ENCODE data around the gene CFAP54. TPM values are rescaled to one million over a fixed set of nuclear protein-coding genes. Genes with fewer than 3 reads are reported as not detected.

CFAP54 gene
- total RNA-seq, 1 donor from 2014 or later, result 0.54 TPM

- peaks cover 10% of the 10 kb centered on the region for H3K9me3 Mint-ChIP-seq
- no peaks in the 10 kb centered on the region for H3K4me1 Mint-ChIP-seq
- TF ChIP-seq, protein P1, sequence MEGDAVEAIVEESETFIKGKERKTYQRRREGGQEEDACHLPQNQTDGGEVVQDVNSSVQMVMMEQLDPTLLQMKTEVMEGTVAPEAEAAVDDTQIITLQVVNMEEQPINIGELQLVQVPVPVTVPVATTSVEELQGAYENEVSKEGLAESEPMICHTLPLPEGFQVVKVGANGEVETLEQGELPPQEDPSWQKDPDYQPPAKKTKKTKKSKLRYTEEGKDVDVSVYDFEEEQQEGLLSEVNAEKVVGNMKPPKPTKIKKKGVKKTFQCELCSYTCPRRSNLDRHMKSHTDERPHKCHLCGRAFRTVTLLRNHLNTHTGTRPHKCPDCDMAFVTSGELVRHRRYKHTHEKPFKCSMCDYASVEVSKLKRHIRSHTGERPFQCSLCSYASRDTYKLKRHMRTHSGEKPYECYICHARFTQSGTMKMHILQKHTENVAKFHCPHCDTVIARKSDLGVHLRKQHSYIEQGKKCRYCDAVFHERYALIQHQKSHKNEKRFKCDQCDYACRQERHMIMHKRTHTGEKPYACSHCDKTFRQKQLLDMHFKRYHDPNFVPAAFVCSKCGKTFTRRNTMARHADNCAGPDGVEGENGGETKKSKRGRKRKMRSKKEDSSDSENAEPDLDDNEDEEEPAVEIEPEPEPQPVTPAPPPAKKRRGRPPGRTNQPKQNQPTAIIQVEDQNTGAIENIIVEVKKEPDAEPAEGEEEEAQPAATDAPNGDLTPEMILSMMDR (IDR thresholded peaks at IDR 0.05; ENCODE audit: unreplicated experiment), result no peak
- H3K36me3 Mint-ChIP-seq, result no peaks in the 10 kb centered on the region
- no peak overlapping the region for H3K27ac Mint-ChIP-seq
- no peak for DNase-seq (ENCODE audit: low spot score in 2 of 2, unreplicated experiment in 2 of 2)
- H3K4me3 Mint-ChIP-seq, result no peak overlapping the region
- peaks cover 2% of the 10 kb centered on the region for H3K27me3 Mint-ChIP-seq (ENCODE audit: low read depth)
Measured at GRCh38 chr12:96824074-96824837, 334.9 kb downstream of the CFAP54 start.

- H3K27ac Mint-ChIP-seq, result no peak overlapping the region
- H3K4me1 Mint-ChIP-seq, result no peaks in the 10 kb centered on the region
- no peak overlapping the region for H3K4me3 Mint-ChIP-seq
- TF ChIP-seq, protein P1 (IDR thresholded peaks at IDR 0.05; ENCODE audit: unreplicated experiment), result no peak
- DNase-seq (ENCODE audit: low spot score in 2 of 2, unreplicated experiment in 2 of 2), result no peak
- no peaks in the 10 kb centered on the region for H3K36me3 Mint-ChIP-seq
- H3K27me3 Mint-ChIP-seq (ENCODE audit: low read depth), result peaks cover 2% of the 10 kb centered on the region
- peaks cover 4% of the 10 kb centered on the region for H3K9me3 Mint-ChIP-seq
Measured at GRCh38 chr12:96824838-96825236, 335.5 kb downstream of the CFAP54 start.

DNA sequence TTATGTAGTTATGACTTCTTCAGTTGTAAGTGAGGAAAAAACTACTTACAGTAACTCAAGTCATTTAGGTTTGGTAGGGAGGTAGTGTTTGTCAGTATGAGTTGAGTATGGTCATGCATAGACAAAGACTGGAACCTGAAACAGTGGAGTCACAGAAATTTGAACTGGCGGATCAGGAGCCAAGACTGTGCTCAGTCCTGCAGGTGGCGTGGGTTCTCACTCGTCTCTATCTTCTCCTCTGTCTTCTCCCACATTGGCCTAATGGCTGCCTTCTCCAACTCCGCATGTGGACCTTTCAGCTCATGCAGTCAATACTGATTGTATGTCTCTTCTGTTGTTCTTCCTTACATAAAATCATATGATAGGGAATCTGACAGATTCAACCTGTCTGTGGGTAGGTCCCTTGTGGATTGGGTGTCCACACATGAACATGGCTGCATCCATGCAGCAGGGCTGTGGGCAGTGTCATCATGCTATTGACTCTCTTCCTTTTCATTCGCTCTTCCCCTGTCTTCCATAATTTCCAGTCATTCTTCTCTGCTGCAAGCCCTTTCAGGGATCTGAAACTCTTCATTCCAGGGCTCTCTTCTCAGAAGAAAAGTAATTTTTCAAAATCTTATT is 338.9 kb downstream of the CFAP54 start:
- Mint-ChIP-seq H3K36me3 (no peaks in the 10 kb centered on the region), H3K9me3 (peaks cover 3% of the 10 kb centered on the region), H3K27me3 (ENCODE audit: low read depth) (no peaks in the 10 kb centered on the region), H3K27ac (no peak overlapping the region), H3K4me1 (no peaks in the 10 kb centered on the region), H3K4me3 (no peak overlapping the region)
- TF ChIP-seq, protein P1 (IDR thresholded peaks at IDR 0.05; ENCODE audit: unreplicated experiment), result no peak
- DNase-seq (ENCODE audit: low spot score in 2 of 2, unreplicated experiment in 2 of 2), result no peak

DNA sequence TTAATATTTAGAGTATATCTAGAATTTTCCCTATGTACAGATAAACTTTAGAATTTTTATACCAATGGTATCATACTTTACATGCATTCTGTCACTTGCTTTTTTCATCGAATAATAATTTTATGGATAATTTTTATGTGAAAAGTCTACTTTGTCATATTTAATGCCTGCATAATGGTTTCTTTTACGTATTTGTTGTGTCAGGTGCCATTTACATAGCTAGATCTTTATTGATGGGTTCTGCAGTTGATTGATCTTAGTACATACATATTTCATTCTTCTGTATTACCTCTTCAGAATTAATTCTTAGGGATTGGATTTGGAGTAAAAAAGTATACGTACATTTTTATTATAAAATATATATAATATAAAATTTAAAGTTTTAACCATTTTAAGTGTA is 340.0 kb downstream of the CFAP54 start:
- H3K9me3 Mint-ChIP-seq, result peaks cover 3% of the 10 kb centered on the region
- H3K27me3 Mint-ChIP-seq (ENCODE audit: low read depth), result no peaks in the 10 kb centered on the region
- DNase-seq (ENCODE audit: low spot score in 2 of 2, unreplicated experiment in 2 of 2), result no peak
- no peak overlapping the region for H3K4me3 Mint-ChIP-seq
- H3K27ac Mint-ChIP-seq, result no peak overlapping the region
- H3K4me1 Mint-ChIP-seq, result no peaks in the 10 kb centered on the region
- TF ChIP-seq, protein P1 (IDR thresholded peaks at IDR 0.05; ENCODE audit: unreplicated experiment), result no peak
- no peaks in the 10 kb centered on the region for H3K36me3 Mint-ChIP-seq

- TF ChIP-seq, protein P1 (IDR thresholded peaks at IDR 0.05; ENCODE audit: unreplicated experiment), result no peak
- DNase-seq (ENCODE audit: low spot score in 2 of 2, unreplicated experiment in 2 of 2), result no peak
- H3K4me3 Mint-ChIP-seq, result no peak overlapping the region
- H3K27me3 Mint-ChIP-seq (ENCODE audit: low read depth), result no peaks in the 10 kb centered on the region
- H3K9me3 Mint-ChIP-seq, result peaks cover 3% of the 10 kb centered on the region
- H3K4me1 Mint-ChIP-seq, result no peaks in the 10 kb centered on the region
- no peak overlapping the region for H3K27ac Mint-ChIP-seq
- no peaks in the 10 kb centered on the region for H3K36me3 Mint-ChIP-seq
Measured at GRCh38 chr12:96831346-96831745, 342.0 kb downstream of the CFAP54 start.
